ENCODE results near the gene CFAP46.
"Not testable (repeated sequence)": the region's sequence is repeated elsewhere in the genome, so short reads cannot be mapped to it uniquely, and the experiment has no call there.

The CFAP46 gene

GRCh38 chr10:132888898-132889490, 53.4 kb downstream of the CFAP46 start:
- TF ChIP-seq FOXK2 (IDR thresholded peaks at IDR 0.05): no peak
- no peak for TF ChIP-seq LEF1 (IDR thresholded peaks at IDR 0.05; ENCODE audit: borderline replicate concordance)
- TF ChIP-seq ARNT (IDR thresholded peaks at IDR 0.05): no peak
- TF ChIP-seq ZNF384 (IDR thresholded peaks at IDR 0.05): no peak
- no peak for TF ChIP-seq SP1 (IDR thresholded peaks at IDR 0.05)
- no peak for TF ChIP-seq NFRKB (IDR thresholded peaks at IDR 0.05)
- TF ChIP-seq FOXM1 (IDR thresholded peaks at IDR 0.05; ENCODE audit: borderline replicate concordance): no peak
- no peak for TF ChIP-seq HDGF (IDR thresholded peaks at IDR 0.05; ENCODE audit: borderline replicate concordance)
- TF ChIP-seq PKNOX1 (IDR thresholded peaks at IDR 0.05): no peak
- ChIA-PET CTCF (no interaction called here), POLR2A (no interaction called here)
- no peak for DNase-seq (ENCODE audit: extremely low spot score)

DNA sequence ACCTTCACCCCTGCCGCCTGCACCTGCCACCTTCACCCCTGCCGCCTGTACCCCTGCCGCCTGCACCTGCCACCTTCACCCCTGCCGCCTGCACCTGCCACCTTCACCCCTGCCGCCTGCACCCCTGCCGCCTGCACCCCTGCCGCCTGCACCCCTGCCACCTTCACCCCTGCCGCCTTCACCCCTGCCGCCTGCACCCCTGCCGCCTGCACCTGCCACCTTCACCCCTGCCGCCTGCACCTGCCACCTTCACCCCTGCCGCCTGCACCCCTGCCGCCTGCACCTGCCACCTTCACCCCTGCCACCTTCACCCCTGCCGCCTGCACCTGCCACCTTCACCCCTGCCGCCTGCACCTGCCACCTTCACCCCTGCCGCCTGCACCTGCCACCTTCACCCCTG, 53.9 kb downstream of the CFAP46 start:
- DNase-seq (ENCODE audit: extremely low spot score); POLR2A ChIA-PET; CTCF ChIA-PET: not testable (repeated sequence)

DNA sequence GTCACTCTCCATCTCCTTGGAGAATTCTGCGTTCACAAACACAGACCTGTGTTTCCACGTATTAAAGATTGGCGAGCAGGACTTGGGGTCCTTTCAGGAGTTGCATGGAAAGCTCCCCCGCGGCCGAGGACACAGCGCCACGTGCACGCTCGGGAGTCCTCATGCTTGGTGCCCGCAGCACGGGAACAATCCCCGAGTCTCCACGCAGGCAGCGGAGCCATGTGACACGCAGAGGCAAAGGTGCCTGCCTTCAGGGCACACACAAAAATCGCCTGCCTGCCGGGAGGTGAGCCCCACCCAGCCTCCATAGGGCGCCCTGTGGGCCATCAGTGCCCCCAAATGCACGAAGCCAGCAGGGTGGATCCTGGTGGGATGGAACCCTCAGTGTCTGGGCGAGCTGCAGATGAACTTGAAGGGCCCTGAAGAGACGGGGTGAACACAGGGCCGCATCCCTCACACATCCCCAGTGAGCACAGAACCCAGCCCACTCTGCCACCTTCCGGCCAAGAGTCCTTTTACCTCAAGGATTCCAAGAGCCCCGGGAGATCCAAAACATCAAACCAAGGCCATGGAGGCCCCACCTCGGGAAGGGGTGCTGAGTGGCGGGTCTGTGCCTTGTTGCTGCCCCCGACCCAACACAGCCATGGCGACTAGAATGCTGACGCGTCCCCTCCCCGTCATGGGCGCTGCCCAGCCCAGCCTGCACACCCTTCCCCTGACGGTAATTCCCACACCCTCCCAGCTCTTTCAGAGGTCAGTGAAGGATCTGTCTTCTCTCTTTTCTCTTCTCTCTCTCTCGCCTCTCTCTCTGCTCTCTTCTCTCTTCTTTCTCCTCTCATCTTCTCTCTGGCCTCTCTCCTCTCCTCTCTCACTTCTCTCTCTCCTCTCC, 55.9 kb downstream of the CFAP46 start:
- DNase-seq (ENCODE audit: extremely low spot score): no peak
- TF ChIP-seq L3MBTL2 (conservative IDR thresholded peaks at IDR 0.05): no peak
- no peak for TF ChIP-seq BHLHE40 (IDR thresholded peaks at IDR 0.05; ENCODE audit: borderline replicate concordance)
- no peak for TF ChIP-seq LEF1 (IDR thresholded peaks at IDR 0.05; ENCODE audit: borderline replicate concordance)
- TF ChIP-seq HDGF (IDR thresholded peaks at IDR 0.05; ENCODE audit: borderline replicate concordance): no peak
- no peak for TF ChIP-seq FOXM1 (IDR thresholded peaks at IDR 0.05; ENCODE audit: borderline replicate concordance)
- TF ChIP-seq SUZ12 (IDR thresholded peaks at IDR 0.05): no peak
- no peak for TF ChIP-seq FOXK2 (IDR thresholded peaks at IDR 0.05)
- no peak for TF ChIP-seq NFRKB (IDR thresholded peaks at IDR 0.05)
- TF ChIP-seq SP1 (IDR thresholded peaks at IDR 0.05): no peak
- no peak for TF ChIP-seq PKNOX1 (IDR thresholded peaks at IDR 0.05)
- no peak for TF ChIP-seq ZNF384 (IDR thresholded peaks at IDR 0.05)
- TF ChIP-seq FOXA1 (IDR thresholded peaks at IDR 0.05): no peak
- no peak for TF ChIP-seq ELF4 (IDR thresholded peaks at IDR 0.05)
- no peak for TF ChIP-seq ARNT (IDR thresholded peaks at IDR 0.05)
- TF ChIP-seq CTBP1 (IDR thresholded peaks at IDR 0.05; ENCODE audit: borderline replicate concordance): no peak
- no peak for TF ChIP-seq TARDBP (IDR thresholded peaks at IDR 0.05)
- POLR2A ChIA-PET: no interaction called here
- CTCF ChIA-PET: no interaction called here

GRCh38 chr10:132885451-132886210, 56.7 kb downstream of the CFAP46 start:
- ChIA-PET POLR2A (no interaction called here), CTCF (no interaction called here)
- DNase-seq (ENCODE audit: extremely low spot score): no peak
- TF ChIP-seq TARDBP (IDR thresholded peaks at IDR 0.05): no peak
- no peak for TF ChIP-seq ZNF384 (IDR thresholded peaks at IDR 0.05)
- TF ChIP-seq CTBP1 (IDR thresholded peaks at IDR 0.05; ENCODE audit: borderline replicate concordance): no peak
- TF ChIP-seq SUZ12 (IDR thresholded peaks at IDR 0.05): no peak
- no peak for TF ChIP-seq BHLHE40 (IDR thresholded peaks at IDR 0.05; ENCODE audit: borderline replicate concordance)
- no peak for TF ChIP-seq NFRKB (IDR thresholded peaks at IDR 0.05)

DNA sequence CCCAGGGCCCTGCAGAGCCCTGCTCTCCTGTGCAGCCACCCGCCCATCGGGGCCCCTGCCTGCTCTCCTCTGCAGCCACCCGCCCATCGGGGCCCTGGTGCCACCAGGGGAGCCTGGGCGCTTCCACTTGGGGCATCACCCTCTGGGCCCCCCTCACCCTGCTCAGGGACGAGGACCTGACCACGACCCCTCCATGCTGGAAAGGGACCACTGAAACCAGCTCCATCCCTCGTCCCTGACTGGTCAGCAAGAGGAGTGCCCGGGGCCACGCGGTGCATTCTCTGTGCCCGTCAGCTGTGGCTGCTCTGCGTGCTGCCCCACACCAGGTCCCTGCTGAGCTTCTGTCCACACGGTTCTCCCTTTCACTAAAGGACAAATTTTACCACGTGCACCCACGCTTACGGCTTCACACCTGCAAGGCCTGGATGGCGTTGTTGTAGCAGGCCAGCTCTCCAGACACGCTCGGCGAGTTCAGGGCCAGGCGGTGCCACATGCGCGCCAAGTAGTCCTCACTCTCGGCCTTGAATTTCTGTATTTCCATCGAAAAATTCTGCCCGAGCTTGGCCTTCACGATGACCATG, 57.6 kb downstream of the CFAP46 start:
- ChIA-PET POLR2A (no interaction called here), CTCF (no interaction called here)
- no peak for DNase-seq (ENCODE audit: extremely low spot score)
- TF ChIP-seq L3MBTL2 (conservative IDR thresholded peaks at IDR 0.05) (peak; percentile 25; the same call in 1 of the 2 replicates), LEF1 (IDR thresholded peaks at IDR 0.05; ENCODE audit: borderline replicate concordance) (no peak)

DNA sequence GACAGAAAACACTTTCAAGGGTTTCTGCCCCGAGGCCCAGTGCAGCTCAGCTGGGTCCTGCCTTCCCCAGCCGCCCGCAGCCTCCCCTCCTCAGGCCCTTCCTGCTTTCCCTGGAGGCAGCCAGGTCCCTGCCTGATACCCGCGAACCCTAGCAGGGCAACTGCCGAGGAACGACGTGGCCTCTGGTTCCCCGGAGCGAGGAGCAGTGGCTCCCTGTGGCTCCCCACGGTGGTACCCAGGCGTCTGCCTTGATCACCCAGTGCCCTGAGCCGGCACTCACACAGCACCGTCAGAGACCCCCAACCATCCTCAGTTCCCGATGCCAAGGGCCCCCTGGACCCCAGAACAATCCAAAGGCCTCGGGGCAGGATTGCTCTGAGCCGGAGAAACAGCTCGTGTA, 58.3 kb downstream of the CFAP46 start:
- ChIA-PET POLR2A (no interaction called here), CTCF (no interaction called here)
- TF ChIP-seq SP1 (IDR thresholded peaks at IDR 0.05) (no peak), FOXM1 (IDR thresholded peaks at IDR 0.05; ENCODE audit: borderline replicate concordance) (no peak), FOXK2 (IDR thresholded peaks at IDR 0.05) (no peak), ZNF384 (IDR thresholded peaks at IDR 0.05) (no peak), TARDBP (IDR thresholded peaks at IDR 0.05) (no peak), LEF1 (IDR thresholded peaks at IDR 0.05; ENCODE audit: borderline replicate concordance) (no peak), CTBP1 (IDR thresholded peaks at IDR 0.05; ENCODE audit: borderline replicate concordance) (no peak), L3MBTL2 (conservative IDR thresholded peaks at IDR 0.05) (no peak), ELF4 (IDR thresholded peaks at IDR 0.05) (no peak), SUZ12 (IDR thresholded peaks at IDR 0.05) (no peak), FOXA1 (IDR thresholded peaks at IDR 0.05) (no peak), ARNT (IDR thresholded peaks at IDR 0.05) (no peak), HDGF (IDR thresholded peaks at IDR 0.05; ENCODE audit: borderline replicate concordance) (no peak), NFRKB (IDR thresholded peaks at IDR 0.05) (no peak), PKNOX1 (IDR thresholded peaks at IDR 0.05) (no peak), BHLHE40 (IDR thresholded peaks at IDR 0.05; ENCODE audit: borderline replicate concordance) (no peak)
- DNase-seq (ENCODE audit: extremely low spot score): no peak
